ENCODE measurements around the gene UQCC2. TPM values are rescaled to one million over a fixed set of nuclear protein-coding genes. Genes with fewer than 3 reads are reported as not detected.

The UQCC2 gene
- total and polyA plus RNA-seq, 7 donors, result 118 to 184 (median 141) TPM

GRCh38 chr6:33745548-33745947 lies 34.0 kb upstream of the UQCC2 start:
- DNase-seq (no peak), ATAC-seq (no peak)
- Histone ChIP-seq H3K9me3 (no peaks in the 10 kb centered on the region), H3K4me1 (peaks cover 19% of the 10 kb centered on the region), H3K4me3 (peak overlapping the region; percentile 72), H3K27me3 (ENCODE audit: insufficient read depth in 3 of 3, low read length in 2 of 3) (no peaks in the 10 kb centered on the region), H3K27ac (peak overlapping the region; percentile 100), H3K36me3 (ENCODE audit: insufficient read depth in 1 of 2, low read depth in 1 of 2) (peaks cover 0 to 39% of the 10 kb centered on the region in 2 donors)
- 22 to 34% (median 26%) methylated on average over 7 of the region's 7 CpGs for WGBS, 3 donors
- intact Hi-C loops (cut with DNase I), result no loop called here
- no peak for TF ChIP-seq CTCF (IDR thresholded peaks at IDR 0.05)

GRCh38 chr6:33744895-33745546 lies 33.5 kb upstream of the UQCC2 start:
- DNase-seq (peak in 1 of 2 donors; percentile 86), ATAC-seq (peak in 3 of 4 donors; percentile 4 to 9 (median 5))
- TF ChIP-seq CTCF (IDR thresholded peaks at IDR 0.05), result no peak
- intact Hi-C loops (cut with DNase I), result loop anchor here in 1 of 2 donors (1.0 kb wide), 1 partner anchor 17 kb away; no protein-coding TSS in a partner anchor
- H3K9me3 ChIP-seq, result no peaks in the 10 kb centered on the region
- peak overlapping the region; percentile 100 for H3K27ac ChIP-seq
- H3K27me3 ChIP-seq (ENCODE audit: insufficient read depth in 3 of 3, low read length in 2 of 3), result no peaks in the 10 kb centered on the region
- 12 to 25% (median 20%) methylated on average over 13 of the region's 13 CpGs for WGBS, 3 donors
- peak overlapping the region; percentile 72 for H3K4me3 ChIP-seq
- H3K36me3 ChIP-seq (ENCODE audit: insufficient read depth in 1 of 2, low read depth in 1 of 2), result peaks cover 0 to 39% of the 10 kb centered on the region in 2 donors
- H3K4me1 ChIP-seq, result peaks cover 21% of the 10 kb centered on the region

- Histone ChIP-seq H3K27me3 (ENCODE audit: insufficient read depth in 3 of 3, low read length in 2 of 3) (no peaks in the 10 kb centered on the region), H3K4me3 (peak overlapping the region; percentile 72), H3K4me1 (peaks cover 24% of the 10 kb centered on the region), H3K27ac (peak overlapping the region; percentile 100), H3K9me3 (no peaks in the 10 kb centered on the region), H3K36me3 (ENCODE audit: insufficient read depth in 1 of 2, low read depth in 1 of 2) (peaks cover 0 to 47% of the 10 kb centered on the region in 2 donors)
- TF ChIP-seq CTCF (IDR thresholded peaks at IDR 0.05), result peak; percentile 89
- ATAC-seq (peak; percentile 31 to 39 (median 38)), DNase-seq (peak; percentile 83 to 93)
- intact Hi-C loops (cut with DNase I), result loop anchor here in 1 of 2 donors (1.0 kb wide), 1 partner anchor 18 kb away; no protein-coding TSS in a partner anchor
- WGBS, 3 donors, result 9 to 15% (median 11%) methylated on average over 11 of the region's 11 CpGs
Measured at GRCh38 chr6:33744001-33744848, 32.7 kb upstream of the UQCC2 start.

- intact Hi-C loops (cut with DNase I), result no loop called here
- Histone ChIP-seq H3K36me3 (ENCODE audit: insufficient read depth in 1 of 2, low read depth in 1 of 2) (peaks cover 0 to 61% of the 10 kb centered on the region in 2 donors), H3K4me1 (peaks cover 38% of the 10 kb centered on the region), H3K27me3 (ENCODE audit: insufficient read depth in 3 of 3, low read length in 2 of 3) (no peaks in the 10 kb centered on the region), H3K9me3 (no peaks in the 10 kb centered on the region), H3K27ac (peak overlapping the region; percentile 100), H3K4me3 (peak overlapping the region; percentile 72)
- TF ChIP-seq CTCF (IDR thresholded peaks at IDR 0.05), result no peak
- ATAC-seq, result no peak
- WGBS, 3 donors, result 15 to 34% (median 21%) methylated on average over 7 of the region's 7 CpGs
- no peak for DNase-seq
Measured at GRCh38 chr6:33742837-33743236, 31.3 kb upstream of the UQCC2 start.

All from psoas muscle (tissue), 8 donors.